HCT116 (cell line): Measurements from ENCODE around the gene LGALS12. TPM values are rescaled to one million over a fixed set of nuclear protein-coding genes. Genes with fewer than 3 reads are reported as not detected.

ENCODE experiments used
- ATAC-seq: fragments of 200-7000 bp; cut with Tn5 transposase; 2 replicates; pipeline ENCODE4 v1.9.1; 2020; ENCODE audit warnings: mild to moderate bottlenecking, moderate library complexity
- BruUV-seq: library from RNA; stranded (reverse); fragments of 400-500 nt; replicated peaks from 2 replicates; lab custom pipeline; 2021; lab: Mats Ljungman, UMichigan
- CTCF ChIA-PET: fragments of 300-600 bp; sonication (Branson Sonifier 250); formaldehyde crosslinking; loops from one replicate; lab custom pipeline; 2021; ENCODE audit warnings: antibody characterized with exemption; lab: Charles Lee
- POLR2A ChIA-PET: fragments of 300-600, 350-600 bp; sonication (Branson Sonifier 250); formaldehyde crosslinking; loops from one replicate; lab custom pipeline; 2021; ENCODE audit warnings: antibody characterized with exemption; lab: Charles Lee
- RAD21 ChIA-PET, 2 experiments: fragments of 300-600 bp; sonication (Branson Sonifier 250); formaldehyde crosslinking; loops; one replicate each; lab custom pipeline; 2023; ENCODE audit warnings: low total read pairs in 2 of 2; ENCODE audit not compliant: uncharacterized antibody in 2 of 2, unreplicated experiment in 2 of 2, low non-redundant PET in 1 of 2; lab: Charles Lee
- DNase-seq: peaks from one replicate; pipeline ENCODE4 v3.0.0-alpha.2; 2010; ENCODE audit warnings: low read depth, low spot score
- H2AFZ ChIP-seq: fragments of 200-600 bp; shearing (Covaris generic), sonication (generic); 2 replicates; pipeline ENCODE4 v1.6.1; 2017; ENCODE audit warnings: low read depth, mixed run types, mixed read lengths, antibody characterized with exemption, low read length; ENCODE audit not compliant: poor library complexity, severe bottlenecking
- H3K27ac ChIP-seq: 2 replicates; pipeline ENCODE4 v1.5.1; 2012; ENCODE audit warnings: low read depth, low read length
- H3K27me3 ChIP-seq: fragments of 200-600 bp; sonication (generic); 2 replicates; pipeline ENCODE4 v1.6.1; 2016; ENCODE audit warnings: mixed run types, low read length, mixed read lengths; ENCODE audit not compliant: insufficient read depth
- H3K36me3 ChIP-seq, 2 experiments: fragments of 200-500 bp in 1 of 2; fragments of 200-600 bp in 1 of 2; sonication (Bioruptor generic) in 1 of 2; sonication (generic) in 1 of 2; 2 replicates each; pipeline versions ENCODE4 v1.5.1 to v1.6.1; 2014 to 2016; ENCODE audit warnings: low read length in 2 of 2, inconsistent platforms in 1 of 2, mixed read lengths in 1 of 2, mixed run types in 1 of 2; ENCODE audit not compliant: insufficient read depth in 2 of 2, control insufficient read depth in 1 of 2
- H3K4me1 ChIP-seq, 2 experiments: fragments of 200-600 bp in 1 of 2; sonication (generic) in 1 of 2; 2 replicates each; pipeline versions ENCODE4 v1.5.1 to v1.6.1; 2012 to 2017; ENCODE audit warnings: low read length in 2 of 2, inconsistent platforms in 1 of 2, mild to moderate bottlenecking in 1 of 2, mixed read lengths in 1 of 2, mixed run types in 1 of 2, moderate library complexity in 1 of 2; ENCODE audit not compliant: insufficient read depth in 2 of 2, control insufficient read depth in 1 of 2
- H3K4me2 ChIP-seq: fragments of 200-600 bp; sonication (generic); 2 replicates; pipeline ENCODE4 v1.6.1; 2017; ENCODE audit warnings: mixed run types, low read length, mixed read lengths
- H3K4me3 ChIP-seq, 2 experiments: fragments of 200-600 bp in 1 of 2; sonication (generic) in 1 of 2; replicated peaks in 1 of 2; 2 replicates each; pipeline ENCODE4 v1.5.1; 2011 to 2016; ENCODE audit warnings: low read length in 2 of 2, control low read depth in 1 of 2, low read depth in 1 of 2, mild to moderate bottlenecking in 1 of 2, mixed read lengths in 1 of 2, mixed run types in 1 of 2
- H3K79me2 ChIP-seq: fragments of 200-600 bp; sonication (generic); 2 replicates; pipeline ENCODE4 v1.6.1; 2017; ENCODE audit warnings: mild to moderate bottlenecking, mixed run types, low read length, moderate library complexity, mixed read lengths; ENCODE audit not compliant: insufficient read depth
- H3K9ac ChIP-seq: fragments of 200-600 bp; sonication (generic); 2 replicates; pipeline ENCODE4 v1.6.1; 2016; ENCODE audit warnings: low read length, mixed read lengths
- H3K9me2 ChIP-seq: fragments of 200-600 bp; sonication (generic), shearing (Covaris generic); 2 replicates; pipeline ENCODE4 v1.6.1; 2017; ENCODE audit warnings: mixed run types, mild to moderate bottlenecking, moderate library complexity; ENCODE audit not compliant: insufficient read depth
- H3K9me3 ChIP-seq, 2 experiments: fragments of 200-500 bp in 1 of 2; fragments of 200-600 bp in 1 of 2; sonication (Bioruptor generic) in 1 of 2; sonication (generic) in 1 of 2; 2 replicates each; pipeline ENCODE4 v1.6.1; 2014 to 2017; ENCODE audit warnings: low read length in 2 of 2, mixed read lengths in 2 of 2, inconsistent platforms in 1 of 2, low read depth in 1 of 2, mild to moderate bottlenecking in 1 of 2, mixed run types in 1 of 2, moderate library complexity in 1 of 2; ENCODE audit not compliant: control insufficient read depth in 1 of 2, insufficient read depth in 1 of 2
- H4K20me1 ChIP-seq: fragments of 200-600 bp; sonication (generic), shearing (Covaris generic); 2 replicates; pipeline ENCODE4 v1.6.1; 2017; ENCODE audit warnings: mixed run types, mild to moderate bottlenecking, moderate library complexity; ENCODE audit not compliant: insufficient read depth
- CEBPB ChIP-seq: IDR thresholded peaks from 2 replicates; pipeline ENCODE4 v1.6.1; 2012; ENCODE audit warnings: low read depth
- EGR1 ChIP-seq: IDR thresholded peaks from 2 replicates; pipeline ENCODE4 v1.6.1; 2012; ENCODE audit warnings: low read depth
- FOSL1 ChIP-seq: IDR thresholded peaks from 2 replicates; pipeline ENCODE4 v1.6.1; 2012; ENCODE audit warnings: low read depth
- JUND ChIP-seq: IDR thresholded peaks from 2 replicates; pipeline ENCODE4 v1.6.1; 2012
- SRF ChIP-seq: IDR thresholded peaks from 2 replicates; pipeline ENCODE4 v1.6.1; 2012; ENCODE audit warnings: low read depth
- ZFX ChIP-seq: fragments of 450-650 bp; IDR thresholded peaks from 2 replicates; pipeline ENCODE4 v1.6.1; 2017
- intact Hi-C: fragments of 100-400 bp; cut with micrococcal nuclease; formaldehyde crosslinking; loops from 2 replicates; pipeline ENCODE4 v1.10.0; 2022
- total RNA-seq: library from RNA; stranded (reverse); gene quantifications from one replicate; pipeline ENCODE4 v1.2.1, GENCODE V29; 2021; ENCODE audit not compliant: unreplicated experiment
- TF ChIP-seq, protein P1 (sequence below): IDR thresholded peaks from 2 replicates; pipeline ENCODE4 v1.6.1; 2011; ENCODE audit warnings: mild to moderate bottlenecking, low read length, moderate library complexity; ENCODE audit not compliant: insufficient replicate concordance; ENCODE audit errors: extremely low read depth
- TF ChIP-seq, protein P2 (sequence below): IDR thresholded peaks from 2 replicates; pipeline ENCODE4 v1.6.1; 2012
- TF ChIP-seq, protein P3 (sequence below): IDR thresholded peaks from 2 replicates; pipeline ENCODE4 v1.6.1; 2012
- TF ChIP-seq, protein P4 (sequence below), 3 experiments: fragments of 200-600 bp in 1 of 3; sonication (generic) in 1 of 3; IDR thresholded peaks in 2 of 3; conservative IDR thresholded peaks in 1 of 3; 2 replicates each; pipeline ENCODE4 v1.5.1; 2012 to 2017; ENCODE audit warnings: low read depth in 2 of 3, low read length in 2 of 3, antibody characterized with exemption in 1 of 3, borderline replicate concordance in 1 of 3, control low read depth in 1 of 3, mild to moderate bottlenecking in 1 of 3, mixed read lengths in 1 of 3, mixed run types in 1 of 3, moderate library complexity in 1 of 3; ENCODE audit not compliant: insufficient read depth in 1 of 3

Gene LGALS12
- total RNA-seq, 1 experiment from 2014 or later = not detected

DNA sequence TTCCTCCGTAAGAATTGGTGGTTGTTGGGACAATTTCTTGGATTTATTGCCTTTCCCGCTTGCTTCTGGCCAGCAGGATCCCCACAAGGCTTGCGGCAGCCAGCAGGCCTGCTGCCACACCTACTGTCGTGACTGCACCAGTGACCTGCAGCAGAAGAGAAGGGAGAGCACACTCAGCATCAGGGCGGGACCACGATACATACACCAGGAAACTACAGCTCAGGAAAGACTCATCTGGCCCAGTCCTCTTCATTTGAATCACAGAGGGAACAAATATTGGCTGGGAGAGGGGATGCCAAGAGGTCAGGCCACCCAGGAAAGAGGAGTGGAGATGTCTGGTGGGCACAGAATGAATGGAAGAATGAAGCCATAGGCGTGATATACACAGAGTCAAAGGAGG, 47.0 kb downstream of the LGALS12 start:
- H3K27ac ChIP-seq = no peak overlapping the region
- DNase-seq (no peak), ATAC-seq (no peak)
- ChIA-PET POLR2A (interaction anchor here (0.6 kb wide), 1 partner anchor 364 kb away, joined by 3 read pairs; the partner anchor contains the start of gene RCOR2), RAD21 (no interaction called here), CTCF (no interaction called here)
- TF ChIP-seq CEBPB (no peak), JUND (no peak), ZFX (no peak), FOSL1 (no peak), EGR1 (no peak)
- TF ChIP-seq, protein P1, sequence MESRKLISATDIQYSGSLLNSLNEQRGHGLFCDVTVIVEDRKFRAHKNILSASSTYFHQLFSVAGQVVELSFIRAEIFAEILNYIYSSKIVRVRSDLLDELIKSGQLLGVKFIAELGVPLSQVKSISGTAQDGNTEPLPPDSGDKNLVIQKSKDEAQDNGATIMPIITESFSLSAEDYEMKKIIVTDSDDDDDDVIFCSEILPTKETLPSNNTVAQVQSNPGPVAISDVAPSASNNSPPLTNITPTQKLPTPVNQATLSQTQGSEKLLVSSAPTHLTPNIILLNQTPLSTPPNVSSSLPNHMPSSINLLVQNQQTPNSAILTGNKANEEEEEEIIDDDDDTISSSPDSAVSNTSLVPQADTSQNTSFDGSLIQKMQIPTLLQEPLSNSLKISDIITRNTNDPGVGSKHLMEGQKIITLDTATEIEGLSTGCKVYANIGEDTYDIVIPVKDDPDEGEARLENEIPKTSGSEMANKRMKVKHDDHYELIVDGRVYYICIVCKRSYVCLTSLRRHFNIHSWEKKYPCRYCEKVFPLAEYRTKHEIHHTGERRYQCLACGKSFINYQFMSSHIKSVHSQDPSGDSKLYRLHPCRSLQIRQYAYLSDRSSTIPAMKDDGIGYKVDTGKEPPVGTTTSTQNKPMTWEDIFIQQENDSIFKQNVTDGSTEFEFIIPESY = no peak
- no peak overlapping the region for H2AFZ ChIP-seq
- no peaks in the 10 kb centered on the region for H4K20me1 ChIP-seq
- BruUV-seq = no TSS peak
- no peaks in the 10 kb centered on the region for H3K4me1 ChIP-seq
- no peak overlapping the region for H3K4me3 ChIP-seq
- H3K9me3 ChIP-seq = no peaks in the 10 kb centered on the region
- H3K4me2 ChIP-seq = no peak overlapping the region
- H3K79me2 ChIP-seq = no peaks in the 10 kb centered on the region
- no peaks in the 10 kb centered on the region for H3K9me2 ChIP-seq
- H3K27me3 ChIP-seq = no peaks in the 10 kb centered on the region
- no peaks in the 10 kb centered on the region for H3K36me3 ChIP-seq
- intact Hi-C loops = no loop called here
- no peak overlapping the region for H3K9ac ChIP-seq

DNA sequence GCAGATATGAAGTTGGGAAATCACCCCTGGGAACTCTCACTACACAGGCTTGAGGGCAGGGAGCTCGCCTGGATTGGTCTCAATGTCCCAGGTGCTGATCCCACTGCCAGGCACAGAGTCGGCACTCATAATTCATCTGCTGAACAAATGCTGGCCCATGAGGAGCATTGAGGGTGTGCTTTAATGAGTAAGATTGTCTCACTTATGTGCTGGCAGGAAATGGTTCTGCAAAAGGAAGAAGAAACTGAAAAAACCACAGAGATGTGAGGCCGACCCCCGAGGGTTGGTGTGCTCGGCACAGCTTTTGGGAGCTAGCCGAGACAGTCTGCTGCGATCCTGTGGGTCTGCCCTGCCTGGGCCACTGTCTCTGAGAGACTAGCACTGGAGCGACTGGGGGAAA, 47.9 kb downstream of the LGALS12 start:
- H3K9ac ChIP-seq = no peak overlapping the region
- ATAC-seq (no peak), DNase-seq (no peak)
- H3K4me2 ChIP-seq = no peak overlapping the region
- intact Hi-C loops = no loop called here
- H3K27me3 ChIP-seq = no peaks in the 10 kb centered on the region
- no peaks in the 10 kb centered on the region for H3K79me2 ChIP-seq
- no peaks in the 10 kb centered on the region for H3K36me3 ChIP-seq
- ChIA-PET CTCF (no interaction called here), RAD21 (interaction anchor here in 1 of 2 experiments (0.5 kb wide), 1 partner anchor 13 kb away, joined by 6 read pairs; no protein-coding TSS in a partner anchor), POLR2A (no interaction called here)
- no peaks in the 10 kb centered on the region for H3K9me3 ChIP-seq
- no peaks in the 10 kb centered on the region for H4K20me1 ChIP-seq
- no TSS peak for BruUV-seq
- H2AFZ ChIP-seq = no peak overlapping the region
- TF ChIP-seq SRF = no peak
- TF ChIP-seq, protein P2, sequence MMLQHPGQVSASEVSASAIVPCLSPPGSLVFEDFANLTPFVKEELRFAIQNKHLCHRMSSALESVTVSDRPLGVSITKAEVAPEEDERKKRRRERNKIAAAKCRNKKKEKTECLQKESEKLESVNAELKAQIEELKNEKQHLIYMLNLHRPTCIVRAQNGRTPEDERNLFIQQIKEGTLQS = no peak
- TF ChIP-seq, protein P3, sequence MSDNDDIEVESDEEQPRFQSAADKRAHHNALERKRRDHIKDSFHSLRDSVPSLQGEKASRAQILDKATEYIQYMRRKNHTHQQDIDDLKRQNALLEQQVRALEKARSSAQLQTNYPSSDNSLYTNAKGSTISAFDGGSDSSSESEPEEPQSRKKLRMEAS = no peak
- TF ChIP-seq, protein P4, sequence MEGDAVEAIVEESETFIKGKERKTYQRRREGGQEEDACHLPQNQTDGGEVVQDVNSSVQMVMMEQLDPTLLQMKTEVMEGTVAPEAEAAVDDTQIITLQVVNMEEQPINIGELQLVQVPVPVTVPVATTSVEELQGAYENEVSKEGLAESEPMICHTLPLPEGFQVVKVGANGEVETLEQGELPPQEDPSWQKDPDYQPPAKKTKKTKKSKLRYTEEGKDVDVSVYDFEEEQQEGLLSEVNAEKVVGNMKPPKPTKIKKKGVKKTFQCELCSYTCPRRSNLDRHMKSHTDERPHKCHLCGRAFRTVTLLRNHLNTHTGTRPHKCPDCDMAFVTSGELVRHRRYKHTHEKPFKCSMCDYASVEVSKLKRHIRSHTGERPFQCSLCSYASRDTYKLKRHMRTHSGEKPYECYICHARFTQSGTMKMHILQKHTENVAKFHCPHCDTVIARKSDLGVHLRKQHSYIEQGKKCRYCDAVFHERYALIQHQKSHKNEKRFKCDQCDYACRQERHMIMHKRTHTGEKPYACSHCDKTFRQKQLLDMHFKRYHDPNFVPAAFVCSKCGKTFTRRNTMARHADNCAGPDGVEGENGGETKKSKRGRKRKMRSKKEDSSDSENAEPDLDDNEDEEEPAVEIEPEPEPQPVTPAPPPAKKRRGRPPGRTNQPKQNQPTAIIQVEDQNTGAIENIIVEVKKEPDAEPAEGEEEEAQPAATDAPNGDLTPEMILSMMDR (IDR thresholded peaks at IDR 0.05 in 2 of 3, conservative IDR thresholded peaks at IDR 0.05 in 1 of 3; ENCODE audit: borderline replicate concordance in 1 of 3, insufficient read depth in 1 of 3, low read depth in 2 of 3, low read length in 2 of 3) = no peak
- H3K4me1 ChIP-seq = no peaks in the 10 kb centered on the region
- H3K4me3 ChIP-seq = no peak overlapping the region
- no peaks in the 10 kb centered on the region for H3K9me2 ChIP-seq
- H3K27ac ChIP-seq = no peak overlapping the region
